Peyer's patch (tissue), 4 donors: Measurements from ENCODE around the gene SNRPD3.

Experiments used
- POLR2A ChIP-seq, 2 donors: fragments of 450-650 bp; IDR thresholded peaks; one replicate each; pipeline ENCODE4 v1.5.1; 2017; ENCODE audit warnings: antibody characterized with exemption in 2 of 2, mild to moderate bottlenecking in 2 of 2, moderate library complexity in 2 of 2
- TF ChIP-seq, protein P1 (sequence below), 6 experiments: fragments of 450-650 bp in 4 of 6; fragments of 200-600 bp in 2 of 6; sonication (generic) in 1 of 6; IDR thresholded peaks; one replicate each; pipeline ENCODE4 v1.5.1; 2017 to 2019; ENCODE audit warnings: antibody characterized with exemption in 6 of 6, mild to moderate bottlenecking in 3 of 6, moderate library complexity in 1 of 6

DNA sequence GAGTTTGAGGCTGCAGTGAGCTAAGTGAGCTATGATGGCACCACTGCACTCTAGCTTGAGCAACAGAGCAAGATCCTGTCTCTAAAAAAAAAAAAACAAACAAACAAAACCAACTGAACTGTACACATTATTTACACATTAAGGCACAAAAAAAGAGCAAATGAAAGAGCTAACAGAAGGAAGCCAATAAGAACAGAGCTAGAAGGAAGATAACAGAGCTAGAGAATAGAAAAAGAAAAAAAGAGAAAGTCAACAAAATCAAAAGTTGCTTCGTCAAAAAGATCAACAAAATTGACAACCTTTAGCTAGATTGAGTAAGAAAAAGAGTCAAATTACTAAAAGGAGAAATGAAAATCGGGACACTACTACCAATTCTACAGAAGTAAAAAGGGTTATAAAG is 25.9 kb upstream of the SNRPD3 start:
- TF ChIP-seq, protein P1, sequence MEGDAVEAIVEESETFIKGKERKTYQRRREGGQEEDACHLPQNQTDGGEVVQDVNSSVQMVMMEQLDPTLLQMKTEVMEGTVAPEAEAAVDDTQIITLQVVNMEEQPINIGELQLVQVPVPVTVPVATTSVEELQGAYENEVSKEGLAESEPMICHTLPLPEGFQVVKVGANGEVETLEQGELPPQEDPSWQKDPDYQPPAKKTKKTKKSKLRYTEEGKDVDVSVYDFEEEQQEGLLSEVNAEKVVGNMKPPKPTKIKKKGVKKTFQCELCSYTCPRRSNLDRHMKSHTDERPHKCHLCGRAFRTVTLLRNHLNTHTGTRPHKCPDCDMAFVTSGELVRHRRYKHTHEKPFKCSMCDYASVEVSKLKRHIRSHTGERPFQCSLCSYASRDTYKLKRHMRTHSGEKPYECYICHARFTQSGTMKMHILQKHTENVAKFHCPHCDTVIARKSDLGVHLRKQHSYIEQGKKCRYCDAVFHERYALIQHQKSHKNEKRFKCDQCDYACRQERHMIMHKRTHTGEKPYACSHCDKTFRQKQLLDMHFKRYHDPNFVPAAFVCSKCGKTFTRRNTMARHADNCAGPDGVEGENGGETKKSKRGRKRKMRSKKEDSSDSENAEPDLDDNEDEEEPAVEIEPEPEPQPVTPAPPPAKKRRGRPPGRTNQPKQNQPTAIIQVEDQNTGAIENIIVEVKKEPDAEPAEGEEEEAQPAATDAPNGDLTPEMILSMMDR (IDR thresholded peaks at IDR 0.05), result no peak
- no peak for TF ChIP-seq POLR2A (IDR thresholded peaks at IDR 0.05)
